ENCODE data around the gene LIPE. TPM values are rescaled to one million over a fixed set of nuclear protein-coding genes. Genes with fewer than 3 reads are reported as not detected.

LIPE gene
- total RNA-seq, 6 donors from 2014 or later, result 1.3 to 6.2 (median 4.2) TPM

- H3K9me3 ChIP-seq, result no peaks in the 10 kb centered on the region
- ATAC-seq (ENCODE audit: low FRiP score in 2 of 2), result no peak
- H3K27me3 ChIP-seq, result no peaks in the 10 kb centered on the region
- DNase-seq, result no peak
- H3K4me1 ChIP-seq, result no peaks in the 10 kb centered on the region
- no peak overlapping the region for H3K4me3 ChIP-seq
- TF ChIP-seq POLR2A (IDR thresholded peaks at IDR 0.05), result no peak
- TF ChIP-seq EP300 (IDR thresholded peaks at IDR 0.05), result no peak
- TF ChIP-seq POLR2AphosphoS5 (IDR thresholded peaks at IDR 0.05), result no peak
- no peak for TF ChIP-seq CTCF (IDR thresholded peaks at IDR 0.05)
- no peaks in the 10 kb centered on the region for H3K36me3 ChIP-seq
- H3K27ac ChIP-seq, result no peak overlapping the region
- 87 to 90% methylated on average over 7 of the region's 7 CpGs for WGBS, 2 donors
These were observed 45.4 kb upstream of the LIPE start for GRCh38 chr19:42472402-42473147.

GRCh38 chr19:42471554-42472249 lies 44.5 kb upstream of the LIPE start:
- no peak overlapping the region for H3K27ac ChIP-seq
- H3K4me3 ChIP-seq, result no peak overlapping the region
- ATAC-seq (ENCODE audit: low FRiP score in 2 of 2), result no peak
- no peaks in the 10 kb centered on the region for H3K27me3 ChIP-seq
- 54 to 63% methylated on average over 7 of the region's 7 CpGs for WGBS, 2 donors
- no peak for TF ChIP-seq POLR2AphosphoS5 (IDR thresholded peaks at IDR 0.05)
- no peak for TF ChIP-seq CTCF (IDR thresholded peaks at IDR 0.05)
- DNase-seq, result peak in 1 of 2 donors; percentile 44
- peaks cover 0 to 3% (median 1%) of the 10 kb centered on the region in 4 donors for H3K4me1 ChIP-seq
- H3K9me3 ChIP-seq, result no peaks in the 10 kb centered on the region
- H3K36me3 ChIP-seq, result no peaks in the 10 kb centered on the region

GRCh38 chr19:42469311-42470235 lies 42.4 kb upstream of the LIPE start:
- Histone ChIP-seq H3K27ac (no peak overlapping the region), H3K27me3 (no peaks in the 10 kb centered on the region), H3K4me3 (no peak overlapping the region), H3K36me3 (no peaks in the 10 kb centered on the region), H3K4me1 (peaks cover 0 to 15% (median 10%) of the 10 kb centered on the region in 4 donors), H3K9me3 (no peaks in the 10 kb centered on the region)
- ATAC-seq (ENCODE audit: low FRiP score in 2 of 2) (no peak), DNase-seq (no peak)
- WGBS, 2 donors, result 46 to 66% methylated on average over 8 of the region's 8 CpGs
- TF ChIP-seq CTCF (IDR thresholded peaks at IDR 0.05), result no peak
- no peak for TF ChIP-seq EP300 (IDR thresholded peaks at IDR 0.05)
- no peak for TF ChIP-seq POLR2A (IDR thresholded peaks at IDR 0.05)
- no peak for TF ChIP-seq POLR2AphosphoS5 (IDR thresholded peaks at IDR 0.05)

- DNase-seq, result no peak
- WGBS, 2 donors, result 84 to 89% methylated on average over 3 of the region's 3 CpGs
- H3K9me3 ChIP-seq, result no peaks in the 10 kb centered on the region
- peaks cover 0 to 15% (median 10%) of the 10 kb centered on the region in 4 donors for H3K4me1 ChIP-seq
- no peak overlapping the region for H3K27ac ChIP-seq
- H3K27me3 ChIP-seq, result no peaks in the 10 kb centered on the region
- no peaks in the 10 kb centered on the region for H3K36me3 ChIP-seq
- TF ChIP-seq EP300 (IDR thresholded peaks at IDR 0.05) (no peak), POLR2A (IDR thresholded peaks at IDR 0.05) (no peak), POLR2AphosphoS5 (IDR thresholded peaks at IDR 0.05) (no peak), CTCF (IDR thresholded peaks at IDR 0.05) (no peak)
- ATAC-seq (ENCODE audit: low FRiP score in 2 of 2), result no peak
- no peak overlapping the region for H3K4me3 ChIP-seq
These were observed 41.1 kb upstream of the LIPE start for GRCh38 chr19:42468273-42468796.
